ENCODE measurements around the gene RPUSD4.

GRCh38 chr11:126216526-126217305, 5.3 kb upstream of the RPUSD4 start:
- TF ChIP-seq ZMIZ1 (IDR thresholded peaks at IDR 0.05; ENCODE audit: low read depth in 2 of 2, low read length in 2 of 2) (no peak), ZFP1 (CRISPR knock-in tag; IDR thresholded peaks at IDR 0.05) (no peak), HDAC2 (IDR thresholded peaks at IDR 0.05) (no peak), NCOR1 (IDR thresholded peaks at IDR 0.05) (no peak), MLX (CRISPR knock-in tag; conservative IDR thresholded peaks at IDR 0.05) (no peak), NR2C2 (CRISPR knock-in tag; IDR thresholded peaks at IDR 0.05) (no peak), NR2C2 (tag; IDR thresholded peaks at IDR 0.05) (no peak), ARID3A (IDR thresholded peaks at IDR 0.05; ENCODE audit: borderline replicate concordance, low read depth, low read length) (no peak), NRF1 (conservative IDR thresholded peaks at IDR 0.05 in 1 of 2, IDR thresholded peaks at IDR 0.05 in 1 of 2) (no peak), CTCF (IDR thresholded peaks at IDR 0.05 in 2 of 3, conservative IDR thresholded peaks at IDR 0.05 in 1 of 3; ENCODE audit: insufficient read depth in 2 of 3, low read depth in 1 of 3, low read length in 3 of 3) (no peak)

All from K562 (cell line).